T-cell (primary cell): ENCODE data around the gene UEVLD. TPM values are rescaled to one million over a fixed set of nuclear protein-coding genes. Genes with fewer than 3 reads are reported as not detected.

Source experiments
- ATAC-seq, 4 experiments: fragments of 200-7000 bp in 3 of 4; fragments of 150-1000 bp in 1 of 4; cut with Tn5 transposase; replicated peaks in 1 of 4; 1 replicate in 3 of 4; 2 replicates in 1 of 4; pipeline ENCODE4 v1.10.0; 2021; ENCODE audit warnings: moderate library complexity in 3 of 4, mild to moderate bottlenecking in 2 of 4, moderate number of reproducible peaks in 1 of 4
- CTCF ChIA-PET, 2 donors: fragments of 300-600 bp; sonication (Branson Sonifier 250); formaldehyde crosslinking; loops; one replicate each; lab custom pipeline; 2022; ENCODE audit warnings: antibody characterized with exemption in 2 of 2; lab: Charles Lee
- POLR2A ChIA-PET, 2 donors: fragments of 300-600 bp; sonication (Branson Sonifier 250); formaldehyde crosslinking; loops; one replicate each; lab custom pipeline; 2022; ENCODE audit warnings: antibody characterized with exemption in 2 of 2; lab: Charles Lee
- DNase-seq, 35 experiments: peaks; one replicate each; pipeline versions ENCODE4 v3.0.0 to v3.0.0-alpha.2; 2013 to 2023
- H3K27ac ChIP-seq: one replicate; pipeline ENCODE4 v1.5.1; 2013; ENCODE audit warnings: low read length
- H3K27me3 ChIP-seq, 2 experiments: replicated peaks in 1 of 2; 1 replicate in 1 of 2; 2 replicates in 1 of 2; pipeline versions ENCODE4 v1.6.1 to v1.7.0; 2013; ENCODE audit warnings: low read length in 1 of 2, mixed read lengths in 1 of 2; ENCODE audit not compliant: control insufficient read depth in 2 of 2, insufficient read depth in 2 of 2; ENCODE audit errors: extremely low read depth in 1 of 2
- H3K36me3 ChIP-seq, 2 donors: 1 replicate in 1 of 2; 2 replicates in 1 of 2; pipeline versions ENCODE4 v1.6.1 to v1.7.0; 2013; ENCODE audit warnings: low read length in 1 of 2; ENCODE audit not compliant: control insufficient read depth in 2 of 2, insufficient read depth in 1 of 2; ENCODE audit errors: extremely low read depth in 1 of 2
- H3K4me1 ChIP-seq, 2 experiments: 1 replicate in 1 of 2; 2 replicates in 1 of 2; pipeline versions ENCODE4 v1.6.1 to v1.7.0; 2013; ENCODE audit warnings: low read length in 2 of 2, mixed read lengths in 1 of 2; ENCODE audit not compliant: insufficient read depth in 2 of 2, control insufficient read depth in 1 of 2; ENCODE audit errors: extremely low read depth in 1 of 2
- H3K4me3 ChIP-seq, 2 donors: 1 replicate in 1 of 2; 2 replicates in 1 of 2; pipeline versions ENCODE4 v1.5.1 to v1.7.0; 2013; ENCODE audit warnings: mild to moderate bottlenecking in 2 of 2, low read length in 1 of 2, moderate library complexity in 1 of 2; ENCODE audit not compliant: control insufficient read depth in 1 of 2; ENCODE audit errors: extremely low read depth in 1 of 2
- H3K9me3 ChIP-seq: 2 replicates; pipeline ENCODE4 v1.7.0; 2013
- H3K27ac Mint-ChIP-seq, 2 donors: one replicate each; pipeline ENCODE4 v1.8.0; 2020 to 2021; ENCODE audit warnings: mild to moderate bottlenecking in 2 of 2, mixed read lengths in 2 of 2
- H3K27me3 Mint-ChIP-seq, 2 donors: one replicate each; pipeline ENCODE4 v1.8.0; 2021 to 2022; ENCODE audit warnings: mixed read lengths in 2 of 2
- H3K36me3 Mint-ChIP-seq: one replicate; pipeline ENCODE4 v1.8.0; 2021; ENCODE audit warnings: mixed read lengths
- H3K4me1 Mint-ChIP-seq, 3 donors: one replicate each; pipeline ENCODE4 v1.8.0; 2020 to 2022; ENCODE audit warnings: mixed read lengths in 3 of 3, mild to moderate bottlenecking in 1 of 3
- H3K4me3 Mint-ChIP-seq, 3 donors: one replicate each; pipeline ENCODE4 v1.8.0; 2020 to 2022; ENCODE audit warnings: mild to moderate bottlenecking in 3 of 3, mixed read lengths in 3 of 3, moderate library complexity in 3 of 3
- H3K9me3 Mint-ChIP-seq, 3 donors: one replicate each; pipeline ENCODE4 v1.8.0; 2020 to 2022; ENCODE audit warnings: mixed read lengths in 3 of 3
- WGBS: methylation state at CpG from one replicate; pipeline ENCODE4 v1.1.5; 2013; ENCODE audit warnings: missing lambda C conversion rate; ENCODE audit not compliant: insufficient coverage; 5-methylcytosine and 5-hydroxymethylcytosine counted together
- total RNA-seq, 35 experiments: library from RNA in 6 of 35; stranded (reverse) in 6 of 35; fragments of 120-200 nt in 1 of 35; gene quantifications; one replicate each; pipeline versions ENCODE4 v1.2.1 to v1.2.4 and lab custom pipeline; 2013 to 2026

UEVLD gene
- total RNA-seq, 5 donors from 2014 or later (not counting 1 experiment from before 2014, with no cell fraction given): 3.9 to 9.0 (median 7.1) TPM

DNA sequence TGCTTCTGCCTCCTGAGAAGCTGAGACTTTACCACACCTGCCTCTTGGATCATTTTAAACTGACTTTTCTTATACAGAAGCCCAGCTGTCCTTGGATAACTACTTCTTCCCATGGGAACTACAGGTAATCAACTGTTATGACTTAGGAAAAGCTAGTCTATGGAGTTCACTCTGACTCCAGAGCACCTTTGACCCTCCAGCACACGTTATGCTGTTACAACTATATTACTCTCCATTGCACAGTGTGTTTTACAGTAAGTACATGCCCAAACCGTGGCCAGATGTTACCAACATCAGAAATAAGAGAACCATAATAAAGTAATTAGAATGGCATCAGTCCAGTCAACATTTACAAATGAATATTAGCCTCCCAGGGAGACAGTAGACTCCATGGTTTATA, 40.5 kb downstream of the UEVLD start:
- H3K27ac Mint-ChIP-seq: no peak overlapping the region
- ChIA-PET POLR2A (no interaction called here), CTCF (interaction anchor here (0.5 to 1.2 kb wide), 2 partner anchors 21 to 202 kb away, joined by 3 read pairs; partner anchors contain the start of gene TSG101 (in 1 of the 2))
- no peaks in the 10 kb centered on the region for H3K9me3 Mint-ChIP-seq
- Histone ChIP-seq H3K27ac (no peak overlapping the region), H3K36me3 (peaks cover 3 to 16% of the 10 kb centered on the region in 2 donors), H3K9me3 (no peaks in the 10 kb centered on the region), H3K4me3 (no peak overlapping the region), H3K4me1 (no peaks in the 10 kb centered on the region), H3K27me3 (no peaks in the 10 kb centered on the region)
- ATAC-seq (no peak), DNase-seq (no peak)
- no CpG with 5 or more reads among the region's 2 CpGs for WGBS
- no peaks in the 10 kb centered on the region for H3K27me3 Mint-ChIP-seq
- H3K4me1 Mint-ChIP-seq: no peaks in the 10 kb centered on the region
- H3K4me3 Mint-ChIP-seq: no peak overlapping the region
- peaks cover 12% of the 10 kb centered on the region for H3K36me3 Mint-ChIP-seq

DNA sequence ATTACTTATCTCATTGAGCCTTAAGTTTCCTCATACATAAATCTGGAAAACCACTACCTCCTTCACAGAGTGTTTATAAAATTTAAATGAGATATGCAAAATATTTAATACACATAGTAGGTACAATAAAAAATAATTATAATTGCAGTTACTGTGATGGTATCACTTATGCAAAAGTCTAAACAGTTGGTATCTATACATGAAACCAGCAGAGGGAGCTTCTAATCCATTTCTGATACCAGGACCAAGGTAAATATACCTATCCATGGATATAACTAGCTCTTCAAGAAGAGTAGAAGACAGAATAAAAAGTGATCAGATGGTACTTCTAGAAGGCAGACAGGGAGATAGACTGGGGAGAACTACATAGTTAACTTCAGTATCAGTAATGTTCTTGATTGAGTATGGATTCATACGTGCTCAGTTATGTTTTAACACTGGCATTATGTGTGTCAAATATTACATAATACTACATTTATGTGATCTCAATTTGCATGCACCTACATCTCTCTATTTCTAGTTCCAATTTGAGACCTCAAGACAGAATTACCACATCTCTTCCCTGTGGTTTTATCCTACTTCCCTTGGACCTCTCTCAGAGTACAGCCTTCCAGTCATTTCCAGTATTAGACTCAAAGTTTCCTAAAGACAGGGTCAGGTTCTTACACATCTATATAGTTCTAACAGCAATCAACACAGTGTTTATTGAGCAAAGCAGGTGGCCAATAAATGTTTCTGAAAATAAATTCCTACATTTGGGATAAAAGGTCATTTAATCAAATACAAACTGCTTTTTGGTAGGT, 48.1 kb downstream of the UEVLD start:
- CTCF ChIA-PET: interaction anchor here (0.5 to 2.8 kb wide), 39 partner anchors 9 to 425 kb away, joined by 3 to 22 read pairs (median 4); partner anchors contain the start of genes LDHA (in 1 of the 2) and TSG101 (in 1 of the 2)
- Histone ChIP-seq H3K4me1 (no peaks in the 10 kb centered on the region), H3K4me3 (no peak overlapping the region), H3K9me3 (no peaks in the 10 kb centered on the region), H3K27ac (no peak overlapping the region), H3K27me3 (no peaks in the 10 kb centered on the region), H3K36me3 (peaks cover 2 to 11% of the 10 kb centered on the region in 2 donors)
- DNase-seq (peak in 1 of 35 experiments; percentile 65), ATAC-seq (peak; percentile 58 to 68 (median 61))
- Mint-ChIP-seq H3K27me3 (no peaks in the 10 kb centered on the region), H3K36me3 (peaks cover 4% of the 10 kb centered on the region), H3K9me3 (no peaks in the 10 kb centered on the region), H3K27ac (peak overlapping the region in 1 of 2 donors; percentile 29), H3K4me1 (peaks cover 0 to 1% (median 1%) of the 10 kb centered on the region in 3 donors), H3K4me3 (no peak overlapping the region)
- POLR2A ChIA-PET: no interaction called here
- WGBS: no CpG with 5 or more reads among the region's 1 CpG

DNA sequence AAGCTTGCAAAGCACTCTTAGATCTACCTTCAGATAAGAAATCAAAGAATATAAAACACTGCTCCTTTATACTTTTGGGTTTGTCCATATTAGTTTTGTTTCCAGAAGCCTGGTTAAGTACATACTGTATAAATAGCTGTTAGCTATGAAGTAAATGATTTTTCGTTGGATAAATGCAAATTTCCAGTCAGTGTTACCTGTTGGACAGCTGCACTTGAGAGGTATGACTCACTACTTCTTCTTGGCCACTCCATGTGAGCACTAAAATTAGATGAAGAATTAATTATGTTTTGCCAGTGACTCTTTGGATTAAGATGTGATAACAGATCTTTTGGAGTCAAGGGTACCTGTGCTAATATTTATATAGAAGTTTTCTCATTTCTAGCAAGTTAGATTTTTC, 52.3 kb downstream of the UEVLD start:
- peaks cover 0 to 1% (median 1%) of the 10 kb centered on the region in 3 donors for H3K4me1 Mint-ChIP-seq
- H3K27ac Mint-ChIP-seq: no peak overlapping the region
- no peaks in the 10 kb centered on the region for H3K36me3 Mint-ChIP-seq
- Histone ChIP-seq H3K27me3 (no peaks in the 10 kb centered on the region), H3K36me3 (peaks cover 0 to 3% of the 10 kb centered on the region in 2 donors), H3K4me3 (no peak overlapping the region), H3K4me1 (no peaks in the 10 kb centered on the region), H3K27ac (no peak overlapping the region), H3K9me3 (no peaks in the 10 kb centered on the region)
- ATAC-seq (no peak), DNase-seq (no peak)
- no peaks in the 10 kb centered on the region for H3K27me3 Mint-ChIP-seq
- H3K4me3 Mint-ChIP-seq: no peak overlapping the region
- H3K9me3 Mint-ChIP-seq: no peaks in the 10 kb centered on the region
- ChIA-PET CTCF (interaction anchor here in 1 of 2 donors (1.0 kb wide), 1 partner anchor 186 kb away, joined by 3 read pairs; no protein-coding TSS in a partner anchor), POLR2A (interaction anchor here in 1 of 2 donors (0.7 kb wide), 1 partner anchor 13 kb away, joined by 3 read pairs; no protein-coding TSS in a partner anchor)
- WGBS: 80% methylated on average over 1 of the region's 1 CpG

DNA sequence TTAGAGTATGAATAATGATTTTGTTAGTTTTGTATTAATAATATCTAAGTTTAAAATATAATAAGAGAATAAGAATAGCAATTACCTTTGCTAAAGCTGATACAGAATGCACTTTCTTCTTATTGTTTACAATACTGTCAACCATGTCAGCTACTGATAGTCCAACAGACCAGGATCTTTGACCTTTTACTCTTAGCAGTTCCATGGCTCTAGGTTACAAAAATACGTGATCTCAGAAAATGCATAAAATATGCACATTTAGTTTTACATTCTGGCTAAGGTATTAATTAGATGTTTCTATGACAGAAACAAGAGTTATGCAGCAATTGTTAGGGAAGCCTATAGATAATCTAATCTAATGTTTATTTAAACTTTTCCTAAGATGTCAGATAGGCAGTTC, 54.3 kb downstream of the UEVLD start:
- Mint-ChIP-seq H3K27me3 (no peaks in the 10 kb centered on the region), H3K4me1 (peaks cover 0 to 4% (median 2%) of the 10 kb centered on the region in 3 donors)
- CTCF ChIA-PET: interaction anchor here in 1 of 2 donors (0.7 to 1.5 kb wide), 2 partner anchors 12 to 230 kb away, joined by 3 to 5 read pairs; no protein-coding TSS in a partner anchor

DNA sequence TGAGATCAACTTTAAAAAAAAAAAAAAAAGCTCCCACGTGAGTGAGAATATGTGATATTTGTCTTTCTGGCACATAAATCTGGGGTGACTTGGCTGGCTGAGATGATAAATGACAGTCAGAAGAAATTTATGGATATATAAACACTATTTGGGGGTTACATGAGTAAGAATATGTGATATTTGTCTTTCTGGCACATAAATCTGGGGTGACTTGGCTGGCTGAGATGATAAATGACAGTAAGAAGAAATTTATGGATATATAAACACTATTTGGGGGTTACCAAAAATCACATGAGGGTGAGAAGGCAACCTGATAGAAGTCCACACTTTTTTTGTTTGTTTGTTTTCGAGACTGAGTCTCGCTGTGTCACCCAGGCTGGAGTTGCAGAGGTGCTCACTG, 55.2 kb downstream of the UEVLD start:
- no peaks in the 10 kb centered on the region for H3K36me3 Mint-ChIP-seq
- no peak for DNase-seq
- ChIA-PET CTCF (interaction anchor here (0.5 to 0.7 kb wide), 8 partner anchors 9 to 211 kb away, joined by 3 to 5 read pairs (median 3); partner anchors contain the start of gene HPS5 (in 1 of the 2)), POLR2A (interaction anchor here (0.6 kb wide), 2 partner anchors 53 to 518 kb away, joined by 3 to 4 read pairs; no protein-coding TSS in a partner anchor)
- peaks cover 0 to 3% of the 10 kb centered on the region in 2 donors for H3K36me3 ChIP-seq
- no peak for ATAC-seq
- H3K27ac ChIP-seq: no peak overlapping the region
- no peaks in the 10 kb centered on the region for H3K9me3 Mint-ChIP-seq
- H3K27me3 ChIP-seq: no peaks in the 10 kb centered on the region
- no peak overlapping the region for H3K4me3 Mint-ChIP-seq
- no peaks in the 10 kb centered on the region for H3K9me3 ChIP-seq
- H3K4me1 Mint-ChIP-seq: peaks cover 6 to 8% (median 7%) of the 10 kb centered on the region in 3 donors
- no peak overlapping the region for H3K27ac Mint-ChIP-seq
- 100% methylated on average over 3 of the region's 3 CpGs for WGBS
- no peak overlapping the region for H3K4me3 ChIP-seq
- H3K27me3 Mint-ChIP-seq: no peaks in the 10 kb centered on the region
- no peaks in the 10 kb centered on the region for H3K4me1 ChIP-seq

More for the DNA sequence above, 54.3 kb downstream of the UEVLD start:
- no peak overlapping the region for H3K27ac Mint-ChIP-seq
- ATAC-seq: no peak
- no peak for DNase-seq
- H3K36me3 ChIP-seq: peaks cover 0 to 3% of the 10 kb centered on the region in 2 donors
- no peak overlapping the region for H3K4me3 Mint-ChIP-seq
- no peak overlapping the region for H3K27ac ChIP-seq
- no peaks in the 10 kb centered on the region for H3K9me3 Mint-ChIP-seq
- H3K4me3 ChIP-seq: no peak overlapping the region
- H3K36me3 Mint-ChIP-seq: no peaks in the 10 kb centered on the region
- H3K9me3 ChIP-seq: no peaks in the 10 kb centered on the region
- H3K4me1 ChIP-seq: no peaks in the 10 kb centered on the region
- POLR2A ChIA-PET: no interaction called here
- H3K27me3 ChIP-seq: no peaks in the 10 kb centered on the region
- no CpG with 5 or more reads among the region's 1 CpG for WGBS

DNA sequence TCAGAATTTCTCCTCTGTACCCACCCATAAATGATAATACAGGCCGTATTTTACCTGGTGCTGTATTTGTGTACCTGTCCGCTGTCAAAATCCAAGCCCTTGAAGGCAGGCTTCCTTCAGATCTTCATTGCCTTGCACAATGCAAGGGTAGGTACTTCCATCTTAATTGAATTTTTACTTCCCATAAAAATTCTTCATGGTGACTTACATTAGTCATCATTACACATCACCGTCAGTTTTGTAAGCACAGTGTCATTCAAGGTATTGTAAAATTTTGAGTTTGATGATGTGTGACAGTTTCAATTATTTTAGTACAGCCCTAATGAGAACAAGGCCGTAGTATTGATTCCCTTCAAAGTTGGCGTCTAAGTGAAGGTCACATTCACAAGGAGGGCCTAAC, 61.0 kb downstream of the UEVLD start:
- peak overlapping the region; percentile 100 for H3K27ac Mint-ChIP-seq
- Histone ChIP-seq H3K9me3 (no peaks in the 10 kb centered on the region), H3K27me3 (no peaks in the 10 kb centered on the region), H3K36me3 (peaks cover 3 to 14% of the 10 kb centered on the region in 2 donors), H3K4me1 (peaks cover 9 to 24% of the 10 kb centered on the region in 2 experiments), H3K4me3 (peak overlapping the region; percentile 84 to 94), H3K27ac (peak overlapping the region; percentile 100)
- H3K4me1 Mint-ChIP-seq: peaks cover 46 to 51% (median 48%) of the 10 kb centered on the region in 3 donors
- H3K36me3 Mint-ChIP-seq: peaks cover 17% of the 10 kb centered on the region
- ChIA-PET POLR2A (interaction anchor here (0.7 to 2.6 kb wide), 7 partner anchors 33 to 206 kb away, joined by 3 to 20 read pairs (median 8); partner anchors contain the start of genes LDHA (in 2 of the 2), HPS5 (in 1 of the 2) and SPTY2D1 (in 1 of the 2)), CTCF (interaction anchor here in 1 of 2 donors (0.6 to 2.0 kb wide), 4 partner anchors 13 to 225 kb away, joined by 5 to 11 read pairs (median 6); partner anchors contain the start of genes SPTY2D1 and UEVLD)
- no peak for ATAC-seq
- no peaks in the 10 kb centered on the region for H3K9me3 Mint-ChIP-seq
- DNase-seq: peak in 2 of 35 experiments; percentile 16 to 37
- peak overlapping the region; percentile 97 to 100 (median 100) for H3K4me3 Mint-ChIP-seq
- H3K27me3 Mint-ChIP-seq: peaks cover 0 to 2% of the 10 kb centered on the region in 2 donors
- no CpG with 5 or more reads among the region's 5 CpGs for WGBS
